IMR-90 (cell line): ENCODE data around the gene RAP2A. TPM values are rescaled to one million over a fixed set of nuclear protein-coding genes. Genes with fewer than 3 reads are reported as not detected.

Source experiments
- ATAC-seq: fragments of 200-7000 bp; cut with Tn5 transposase; 2 replicates; pipeline ENCODE4 v1.9.1; 2020; ENCODE audit warnings: low read depth, mild to moderate bottlenecking, moderate library complexity
- BruUV-seq: library from RNA; stranded (reverse); fragments of 400-500 nt; replicated peaks from 2 replicates; lab custom pipeline; 2021; lab: Mats Ljungman, UMichigan
- CTCF ChIA-PET: fragments of 300-600 bp; formaldehyde crosslinking; extraction: SDS; loops from one replicate; lab custom pipeline; 2021; ENCODE audit warnings: antibody characterized with exemption; lab: Yijun Ruan, JAX
- POLR2A ChIA-PET: fragments of 300-600 bp; sonication (Branson Sonifier 250); formaldehyde crosslinking; loops from one replicate; lab custom pipeline; 2022; ENCODE audit warnings: antibody characterized with exemption; ENCODE audit not compliant: unreplicated experiment; lab: Charles Lee
- DNase-seq: peaks from one replicate; pipeline ENCODE4 v3.0.0; 2013
- H2AFZ ChIP-seq: replicated peaks from 2 replicates; pipeline ENCODE3; 2013; ENCODE audit warnings: low read length, mild to moderate bottlenecking; ENCODE audit not compliant: poor library complexity
- H2AK5ac ChIP-seq: 2 replicates; pipeline ENCODE4 v1.6.1; 2013; ENCODE audit warnings: low read depth, low read length, inconsistent platforms
- H2AK9ac ChIP-seq: replicated peaks from 2 replicates; pipeline ENCODE3; 2013; ENCODE audit warnings: mild to moderate bottlenecking, low read depth, low read length, moderate library complexity; ENCODE audit not compliant: poor library complexity
- H2BK120ac ChIP-seq: 2 replicates; pipeline ENCODE4 v1.6.1; 2013; ENCODE audit warnings: low read depth, low read length, inconsistent platforms
- H2BK15ac ChIP-seq: 3 replicates; pipeline ENCODE4 v1.6.1; 2013; ENCODE audit warnings: low read depth, low read length, inconsistent platforms
- H2BK20ac ChIP-seq: 2 replicates; pipeline ENCODE4 v1.6.1; 2013; ENCODE audit warnings: low read depth, mild to moderate bottlenecking, inconsistent platforms, low read length, moderate library complexity
- H2BK5ac ChIP-seq: 2 replicates; pipeline ENCODE4 v1.6.1; 2013; ENCODE audit warnings: mild to moderate bottlenecking, low read depth, low read length, inconsistent platforms; ENCODE audit not compliant: poor library complexity, severe bottlenecking
- H3K14ac ChIP-seq: replicated peaks from 2 replicates; pipeline ENCODE4 v1.6.1; 2013; ENCODE audit warnings: low read depth, low read length, inconsistent platforms
- H3K18ac ChIP-seq: 2 replicates; pipeline ENCODE4 v1.6.1; 2013; ENCODE audit warnings: low read depth, low read length, control low read depth
- H3K23ac ChIP-seq: 2 replicates; pipeline ENCODE4 v1.6.1; 2013; ENCODE audit warnings: low read depth, low read length, inconsistent platforms
- H3K27ac ChIP-seq: 2 replicates; pipeline ENCODE4 v1.5.1; 2013; ENCODE audit warnings: mild to moderate bottlenecking, control low read depth, low read length; ENCODE audit not compliant: insufficient read depth
- H3K27me3 ChIP-seq: 2 replicates; pipeline ENCODE4 v1.6.1; 2013; ENCODE audit warnings: low read length; ENCODE audit not compliant: control insufficient read depth, insufficient read depth
- H3K36me3 ChIP-seq: 2 replicates; pipeline ENCODE4 v1.6.1; 2013; ENCODE audit warnings: low read length, mixed read lengths; ENCODE audit not compliant: control insufficient read depth, insufficient read depth
- H3K4ac ChIP-seq: 2 replicates; pipeline ENCODE4 v1.6.1; 2013; ENCODE audit warnings: low read depth, low read length, inconsistent platforms
- H3K4me1 ChIP-seq: 2 replicates; pipeline ENCODE4 v1.6.1; 2013; ENCODE audit warnings: low read length, mixed read lengths; ENCODE audit not compliant: control insufficient read depth, insufficient read depth
- H3K4me2 ChIP-seq: 2 replicates; pipeline ENCODE4 v1.6.1; 2013; ENCODE audit warnings: low read depth, mild to moderate bottlenecking, control low read depth, low read length, moderate library complexity
- H3K4me3 ChIP-seq: 2 replicates; pipeline ENCODE4 v1.5.1; 2013; ENCODE audit warnings: low read depth, mild to moderate bottlenecking, control low read depth, low read length, moderate library complexity; ENCODE audit not compliant: insufficient read depth
- H3K56ac ChIP-seq: 2 replicates; pipeline ENCODE4 v1.6.1; 2013; ENCODE audit warnings: low read length, inconsistent platforms; ENCODE audit not compliant: insufficient read depth; ENCODE audit errors: extremely low read depth
- H3K79me1 ChIP-seq, 2 experiments: 2 replicates each; pipeline ENCODE4 v1.6.1; 2013; ENCODE audit warnings: low read length in 2 of 2, inconsistent platforms in 1 of 2, low read depth in 1 of 2
- H3K9ac ChIP-seq: 2 replicates; pipeline ENCODE4 v1.6.1; 2013; ENCODE audit warnings: low read depth, low read length, control low read depth
- H3K9me1 ChIP-seq: 2 replicates; pipeline ENCODE4 v1.6.1; 2013; ENCODE audit warnings: low read length, inconsistent platforms; ENCODE audit not compliant: insufficient read depth
- H3K9me3 ChIP-seq: 2 replicates; pipeline ENCODE4 v1.6.1; 2013; ENCODE audit warnings: low read length; ENCODE audit not compliant: control insufficient read depth, insufficient read depth
- H4K20me1 ChIP-seq: 2 replicates; pipeline ENCODE4 v1.6.1; 2013; ENCODE audit warnings: low read length, inconsistent platforms; ENCODE audit not compliant: insufficient read depth
- H4K5ac ChIP-seq: 2 replicates; pipeline ENCODE4 v1.6.1; 2013; ENCODE audit warnings: mild to moderate bottlenecking, low read depth, low read length, control low read depth
- H4K8ac ChIP-seq, 2 experiments: 2 replicates each; pipeline ENCODE4 v1.6.1; 2013; ENCODE audit warnings: low read depth in 2 of 2, low read length in 2 of 2, control low read depth in 1 of 2, inconsistent platforms in 1 of 2
- H4K91ac ChIP-seq: 2 replicates; pipeline ENCODE4 v1.6.1; 2013; ENCODE audit warnings: low read depth, low read length, inconsistent platforms; ENCODE audit not compliant: insufficient read depth
- BHLHE40 ChIP-seq: fragments of 150-350 bp; IDR thresholded peaks from 2 replicates; pipeline ENCODE4 v1.6.1; 2016; ENCODE audit warnings: mild to moderate bottlenecking, low read depth, low read length
- CEBPB ChIP-seq: IDR thresholded peaks from 2 replicates; pipeline ENCODE4 v1.6.1; 2012; ENCODE audit warnings: low read depth, low read length, improper control_type of control experiment
- CHD1 ChIP-seq: IDR thresholded peaks from 2 replicates; pipeline ENCODE4 v1.6.1; 2012; ENCODE audit warnings: low read depth, low read length, improper control_type of control experiment
- FOS ChIP-seq: fragments of 150-350 bp; IDR thresholded peaks from 2 replicates; pipeline ENCODE4 v1.6.1; 2016; ENCODE audit warnings: low read depth, low read length
- MXI1 ChIP-seq: IDR thresholded peaks from 2 replicates; pipeline ENCODE4 v1.6.1; 2012; ENCODE audit warnings: low read depth, mild to moderate bottlenecking, low read length, moderate library complexity, borderline replicate concordance
- POLR2A ChIP-seq: IDR thresholded peaks from 2 replicates; pipeline ENCODE4 v1.6.1; 2012; ENCODE audit warnings: mild to moderate bottlenecking, low read depth, low read length
- RAD21 ChIP-seq: IDR thresholded peaks from 2 replicates; pipeline ENCODE4 v1.6.1; 2012; ENCODE audit warnings: low read length, improper control_type of control experiment
- RCOR1 ChIP-seq: IDR thresholded peaks from 2 replicates; pipeline ENCODE4 v1.6.1; 2012; ENCODE audit warnings: mild to moderate bottlenecking, low read length, improper control_type of control experiment; ENCODE audit not compliant: insufficient replicate concordance
- SMC3 ChIP-seq: fragments of 150-350 bp; IDR thresholded peaks from 2 replicates; pipeline ENCODE4 v1.6.1; 2016; ENCODE audit warnings: low read depth, mild to moderate bottlenecking, antibody characterized with exemption, low read length, moderate library complexity
- USF2 ChIP-seq: fragments of 150-350 bp; IDR thresholded peaks from 2 replicates; pipeline ENCODE4 v1.6.1; 2017; ENCODE audit warnings: mild to moderate bottlenecking, antibody characterized with exemption, low read length, low read depth
- WGBS, 2 experiments: methylation state at CpG; one replicate each; pipeline versions ENCODE4 v1.1.5 to v1.1.7; 2013; ENCODE audit warnings: missing lambda C conversion rate in 2 of 2; ENCODE audit not compliant: insufficient read length in 1 of 2; ENCODE audit errors: extremely low coverage in 2 of 2; 5-methylcytosine and 5-hydroxymethylcytosine counted together
- dilution Hi-C: fragments of 300-500 bp; cut with HindIII; formaldehyde crosslinking; loops from one replicate; pipeline ENCODE4 v1.14.3; 2018; ENCODE audit warnings: low sequenced_read_pairs; ENCODE audit not compliant: unreplicated experiment
- in situ Hi-C: fragments of 300-500 bp; cut with MboI; formaldehyde crosslinking; loops from 3 replicates; pipeline ENCODE4 v1.14.3; 2019; ENCODE audit warnings: low sequenced_read_pairs, inconsistent platforms, mixed read lengths
- intact Hi-C: fragments of 100-400 bp; cut with micrococcal nuclease; formaldehyde crosslinking; loops from 2 replicates; pipeline ENCODE4 v1.10.0; 2022
- polyA plus RNA-seq, 3 experiments: library from polyadenylated mRNA; depleted of rRNA; stranded (reverse); fragments of >200 nt; gene quantifications; 2 replicates each; pipeline ENCODE4 v1.2.3, GENCODE V29; 2012; ENCODE audit warnings: low replicate concordance in 1 of 3
- total RNA-seq: library from RNA; depleted of rRNA; stranded (reverse); fragments of >200 nt; gene quantifications from 2 replicates; pipeline ENCODE4 v1.2.3, GENCODE V29; 2012
- TF ChIP-seq, protein P1 (sequence below): fragments of 150-350 bp; IDR thresholded peaks from 2 replicates; pipeline ENCODE4 v1.6.1; 2016; ENCODE audit warnings: low read depth, mild to moderate bottlenecking, low read length, moderate library complexity, borderline replicate concordance

RAP2A gene
- total and polyA plus RNA-seq, 2 of the 4 experiments (the other 2 are of a cell fraction): 6.4 to 21.0 TPM

GRCh38 chr13:97429681-97430081 lies 4.3 kb upstream of the RAP2A start:
- Histone ChIP-seq H2BK5ac (no peak overlapping the region), H2AFZ (peak overlapping the region; percentile 60), H2BK15ac (no peak overlapping the region; the same call in 2 of the 3 replicates), H3K79me1 (peaks cover 3 to 22% of the 10 kb centered on the region in 2 experiments; a peak in 3 of 4 replicates), H3K4me2 (peak overlapping the region; percentile 31), H3K9me1 (no peaks in the 10 kb centered on the region; the same call in 1 of the 2 replicates), H3K18ac (peak overlapping the region; percentile 1; the same call in 1 of the 2 replicates), H4K5ac (peak overlapping the region; percentile 35), H3K4ac (peak overlapping the region; percentile 18; the same call in 1 of the 2 replicates), H2AK5ac (no peak overlapping the region), H3K36me3 (no peaks in the 10 kb centered on the region), H2AK9ac (no peak overlapping the region), H2BK120ac (peak overlapping the region; percentile 12; the same call in 1 of the 2 replicates), H3K14ac (peak overlapping the region; percentile 24; the same call in 1 of the 2 replicates), H3K4me1 (peaks cover 4% of the 10 kb centered on the region), H4K91ac (peak overlapping the region; percentile 9; the same call in 1 of the 2 replicates), H3K27ac (peak overlapping the region; percentile 37; the same call in 1 of the 2 replicates), H3K56ac (no peak overlapping the region), H3K23ac (no peak overlapping the region), H3K27me3 (no peaks in the 10 kb centered on the region), H4K8ac (peak overlapping the region; percentile 46 to 77; a peak in 3 of 4 replicates), H3K9me3 (no peaks in the 10 kb centered on the region), H3K9ac (peak overlapping the region; percentile 1; the same call in 1 of the 2 replicates), H4K20me1 (peaks cover 4% of the 10 kb centered on the region), H3K4me3 (peak overlapping the region; percentile 2; the same call in 1 of the 2 replicates), H2BK20ac (peak overlapping the region; percentile 16; the same call in 1 of the 2 replicates)
- dilution Hi-C loops: no loop called here
- intact Hi-C loops: loop anchor here (5.0 to 10.0 kb wide), 2 partner anchors 62 to 115 kb away; no protein-coding TSS in a partner anchor
- no TSS peak for BruUV-seq
- in situ Hi-C loops: no loop called here
- WGBS, 2 experiments: 20% methylated on average over 3 of the region's 6 CpGs; no CpG with 5 or more reads in 1 of the 2 experiments
- POLR2A ChIA-PET: interaction anchor here (0.6 kb wide), 1 partner anchor 193 kb away, joined by 10 read pairs; no protein-coding TSS in a partner anchor
- peak; percentile 50 for DNase-seq
- TF ChIP-seq POLR2A (no peak), CEBPB (peak; percentile 84), BHLHE40 (peak; percentile 43; the same call in 1 of the 2 replicates), SMC3 (no peak), CHD1 (no peak), FOS (no peak), RAD21 (no peak), MXI1 (no peak), USF2 (peak; percentile 61), RCOR1 (no peak)
- TF ChIP-seq, protein P1, sequence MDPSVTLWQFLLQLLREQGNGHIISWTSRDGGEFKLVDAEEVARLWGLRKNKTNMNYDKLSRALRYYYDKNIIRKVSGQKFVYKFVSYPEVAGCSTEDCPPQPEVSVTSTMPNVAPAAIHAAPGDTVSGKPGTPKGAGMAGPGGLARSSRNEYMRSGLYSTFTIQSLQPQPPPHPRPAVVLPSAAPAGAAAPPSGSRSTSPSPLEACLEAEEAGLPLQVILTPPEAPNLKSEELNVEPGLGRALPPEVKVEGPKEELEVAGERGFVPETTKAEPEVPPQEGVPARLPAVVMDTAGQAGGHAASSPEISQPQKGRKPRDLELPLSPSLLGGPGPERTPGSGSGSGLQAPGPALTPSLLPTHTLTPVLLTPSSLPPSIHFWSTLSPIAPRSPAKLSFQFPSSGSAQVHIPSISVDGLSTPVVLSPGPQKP: no peak
- CTCF ChIA-PET: no interaction called here
- no peak for ATAC-seq
